Activated CD4-positive, alpha-beta T cell treated with anti-CD3 and anti-CD28 coated beads, Interleukin-2, Interleukin-4, amounts not matched to agents 100 ng/mL and 50 ng/mL, durations not matched to agents 16 hours and 8 hours (primary cell): ENCODE measurements around the gene RWDD3.

Source experiments
- DNase-seq: peaks from one replicate; pipeline ENCODE4 v3.0.0-alpha.2; 2020; ENCODE audit warnings: low spot score

The RWDD3 gene

DNA sequence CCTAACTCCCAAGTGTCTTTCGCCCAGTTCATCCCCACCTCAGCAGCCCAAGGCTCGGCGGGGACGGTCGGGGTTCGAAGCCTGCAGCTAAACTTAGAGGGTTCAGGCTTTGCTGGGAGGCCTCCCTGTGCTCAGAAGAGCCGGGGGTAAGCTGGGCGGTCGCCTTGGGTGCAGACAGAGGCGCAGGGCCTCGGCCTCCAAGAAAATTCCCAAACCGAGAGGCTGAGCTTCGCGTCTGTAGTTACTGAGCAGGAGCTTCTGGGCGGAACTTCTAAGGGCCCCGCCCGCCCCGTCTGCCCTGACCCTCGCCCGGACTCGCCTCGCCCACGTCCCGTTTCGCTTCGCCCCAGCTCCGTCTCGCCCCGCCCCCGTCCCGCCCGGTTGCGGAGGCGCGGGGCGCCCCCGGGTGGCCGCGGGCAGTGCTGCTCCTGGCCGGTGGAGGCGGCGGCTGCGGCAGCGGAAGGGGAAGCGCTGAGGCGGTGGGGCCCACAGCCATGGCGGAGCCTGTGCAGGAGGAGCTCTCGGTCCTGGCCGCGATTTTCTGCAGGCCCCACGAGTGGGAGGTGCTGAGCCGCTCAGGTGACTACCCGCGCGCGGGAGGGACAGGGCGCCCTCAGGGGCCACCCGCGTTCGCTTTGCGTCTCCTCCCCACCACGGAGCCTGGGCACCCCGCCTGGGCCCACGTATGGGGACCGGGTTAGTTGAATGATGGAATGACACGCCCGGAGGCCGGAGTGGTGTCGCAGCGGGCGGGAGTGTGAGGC, at the start of gene RWDD3:
Gene RWDD3 (plus strand): TSS at position 474 of the 764 bp plus-strand sequence. CDS start 21 bp downstream, at position 495.
- peak; percentile 91 for DNase-seq

- no peak for DNase-seq
Observed at GRCh38 chr1:95186149-95186548, 47.9 kb upstream of the RWDD3 start.

DNA sequence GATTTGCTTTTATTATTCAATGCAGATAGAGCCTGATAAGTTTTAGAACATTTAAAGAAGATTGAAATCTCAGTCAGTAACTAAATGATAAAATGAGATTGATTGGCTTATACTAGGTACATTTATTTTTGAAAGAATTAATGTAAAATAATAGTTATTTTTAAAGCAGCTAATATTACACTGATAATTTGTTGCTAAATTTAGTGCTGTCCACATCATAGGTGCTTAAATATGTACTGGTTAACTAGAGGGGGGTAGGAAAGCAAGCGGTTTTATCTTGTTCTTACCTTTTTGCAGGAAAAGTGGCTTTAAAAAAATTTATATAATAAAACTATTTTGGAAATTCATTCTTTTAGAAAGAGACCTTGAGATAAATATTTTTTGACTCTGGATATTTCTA, 40.4 kb upstream of the RWDD3 start:
- DNase-seq, result no peak

DNA sequence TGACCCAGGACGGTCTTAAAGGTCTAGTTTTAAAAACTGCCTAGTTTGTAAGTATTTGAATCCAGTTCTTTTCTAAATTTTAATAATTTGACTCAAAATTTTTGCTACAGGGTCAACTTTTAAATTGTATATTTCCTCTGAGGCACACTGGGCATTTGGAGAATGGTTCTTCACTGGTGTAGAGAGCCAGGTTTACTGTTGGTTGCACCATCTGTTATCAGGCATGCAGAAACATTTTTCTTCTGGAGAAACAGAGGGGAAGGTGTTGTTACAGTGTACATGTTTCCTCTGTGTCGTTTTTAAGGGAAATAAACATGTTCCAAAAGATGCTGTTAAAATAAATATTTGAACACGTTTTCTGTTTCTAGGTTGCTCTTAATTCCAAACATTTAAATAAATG, 39.0 kb upstream of the RWDD3 start:
- DNase-seq, result no peak

GRCh38 chr1:95196017-95196416, 38.0 kb upstream of the RWDD3 start:
- no peak for DNase-seq

DNA sequence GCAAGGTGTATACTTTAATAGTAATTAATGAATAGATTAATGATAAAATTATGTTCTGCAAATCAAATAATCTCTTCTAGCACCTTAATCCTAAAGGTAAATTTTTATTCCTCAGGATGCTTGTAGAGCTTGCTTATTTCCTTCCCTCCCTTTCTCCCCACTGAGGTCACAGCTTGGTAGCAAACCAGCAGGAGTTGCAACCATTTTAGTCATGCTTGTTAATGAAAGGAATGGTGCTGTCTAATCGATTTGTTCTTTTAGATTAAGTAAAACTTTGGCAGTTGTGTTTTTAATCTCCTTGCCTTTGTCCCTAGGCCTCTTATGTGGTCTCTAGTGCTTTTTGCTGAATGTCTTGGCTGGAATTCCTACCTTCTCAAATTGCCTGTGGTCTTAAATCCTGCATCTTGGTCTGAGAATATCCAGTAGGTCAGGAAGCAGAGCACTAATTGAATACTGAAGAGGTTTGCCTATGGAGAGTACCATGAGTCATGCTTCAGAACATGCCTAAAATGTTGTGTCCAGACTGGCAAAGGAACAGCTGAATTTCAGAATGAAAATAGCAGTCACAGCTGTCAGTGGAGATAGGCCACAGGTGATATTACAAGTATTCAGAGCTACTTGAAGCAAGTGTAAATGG, 36.3 kb upstream of the RWDD3 start:
- no peak for DNase-seq

DNA sequence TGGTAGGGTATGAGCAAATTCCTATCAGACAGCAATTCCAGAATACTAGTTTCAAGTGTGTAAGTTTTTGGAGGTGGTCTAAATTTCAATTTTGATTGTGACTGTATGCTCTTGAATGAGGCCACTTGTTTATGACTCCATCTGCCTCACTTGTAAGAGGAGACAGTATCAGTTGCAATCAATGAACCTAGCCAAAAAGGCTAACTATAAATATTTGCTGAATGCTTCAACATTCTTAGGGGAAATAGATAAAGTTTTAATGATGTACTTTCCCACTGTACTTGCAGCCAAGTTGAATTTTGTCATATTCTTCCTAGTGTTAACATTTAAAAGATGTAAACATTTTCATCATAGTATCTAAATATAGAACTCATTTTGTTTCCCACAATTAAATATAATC, 32.1 kb upstream of the RWDD3 start:
- no peak for DNase-seq

DNA sequence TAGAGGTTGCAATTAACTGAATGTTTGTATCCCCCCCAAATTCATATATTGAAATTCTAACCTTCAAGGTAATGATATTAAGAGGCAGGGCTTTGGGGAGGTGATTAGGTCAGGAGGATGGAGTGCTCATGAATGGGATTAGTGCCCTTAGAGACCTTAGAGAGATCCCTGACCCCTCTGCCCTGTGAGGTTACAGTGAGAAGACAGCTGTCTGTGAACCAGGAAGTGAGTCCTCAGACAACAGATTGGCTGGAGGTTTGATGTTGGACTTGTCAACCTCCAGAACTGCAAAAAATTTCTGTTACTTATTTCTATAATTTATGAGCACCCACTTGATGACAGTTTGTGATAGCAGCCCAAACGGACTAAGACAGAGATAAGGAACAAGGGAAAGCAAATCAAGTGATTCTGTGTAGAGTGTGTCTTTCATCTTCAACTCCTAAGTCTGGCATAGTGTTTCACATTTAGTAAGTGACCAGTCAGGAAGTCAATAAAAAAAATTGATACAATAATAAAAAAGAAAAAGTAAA, 30.0 kb upstream of the RWDD3 start:
- DNase-seq, result no peak

GRCh38 chr1:95206514-95206913, 27.5 kb upstream of the RWDD3 start:
- no peak for DNase-seq

- DNase-seq, result no peak
Observed at GRCh38 chr1:95207223-95207935, 26.6 kb upstream of the RWDD3 start.

- DNase-seq, result no peak
Observed at GRCh38 chr1:95208876-95209275, 25.1 kb upstream of the RWDD3 start.

DNA sequence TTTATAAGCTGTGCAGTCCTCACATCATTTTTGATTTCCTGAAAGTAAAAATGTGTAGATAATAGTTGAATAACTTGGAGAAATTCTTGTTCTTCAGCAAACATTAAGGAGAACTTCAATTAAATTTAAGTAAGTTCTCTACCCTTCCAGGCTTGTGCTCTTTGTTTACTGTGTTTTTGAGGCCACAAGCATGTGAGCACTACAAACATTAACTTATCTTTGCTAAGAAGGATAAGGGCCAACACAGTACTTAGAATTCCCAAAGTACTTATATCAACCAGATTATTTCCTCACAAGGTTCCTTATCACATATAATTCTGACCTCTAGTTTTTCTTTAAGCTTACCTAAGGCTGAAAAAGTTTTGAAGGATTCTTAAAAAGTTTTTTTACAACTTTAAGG, 24.7 kb upstream of the RWDD3 start:
- no peak for DNase-seq

- DNase-seq, result no peak
Observed at GRCh38 chr1:95216292-95216990, 17.6 kb upstream of the RWDD3 start.

- no peak for DNase-seq
Observed at GRCh38 chr1:95217371-95217770, 16.6 kb upstream of the RWDD3 start.

DNA sequence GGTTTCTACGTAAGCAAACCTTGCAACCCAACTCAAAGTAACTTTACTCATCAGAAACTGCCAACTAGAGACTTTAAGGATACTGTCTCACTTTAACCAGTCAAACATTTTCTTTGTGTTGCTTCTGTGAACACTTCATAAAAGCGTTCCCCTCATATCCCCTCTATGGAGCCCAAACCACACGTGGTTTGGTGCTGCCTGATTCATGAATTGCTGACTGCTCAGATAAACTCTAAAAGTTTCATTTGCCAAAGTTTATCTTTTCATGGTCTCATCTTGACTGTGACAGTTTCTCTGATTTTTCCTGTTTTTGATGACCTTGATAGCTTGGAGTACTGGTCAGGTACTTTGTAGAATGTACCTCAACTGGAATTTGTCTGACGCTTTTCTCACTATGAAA, 14.6 kb upstream of the RWDD3 start:
- DNase-seq, result no peak

DNA sequence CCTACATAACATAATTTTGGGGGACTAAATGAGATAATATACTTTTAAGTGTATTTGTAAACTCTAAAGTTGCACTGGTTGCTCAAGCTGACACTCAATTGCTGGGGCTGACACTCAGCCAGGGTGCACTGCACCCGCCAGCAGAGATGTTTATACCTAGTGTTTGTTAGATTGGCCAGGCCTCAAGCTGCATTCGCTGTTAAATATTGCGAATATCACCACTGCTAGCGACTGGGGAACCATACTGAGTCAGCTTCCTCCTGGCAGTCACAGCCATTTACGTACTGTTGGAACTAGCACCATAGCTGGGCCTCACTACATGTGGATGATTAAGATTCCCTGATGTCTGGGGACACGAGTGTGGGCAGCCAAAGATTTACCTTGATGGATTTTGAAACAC, 12.7 kb upstream of the RWDD3 start:
- no peak for DNase-seq

DNA sequence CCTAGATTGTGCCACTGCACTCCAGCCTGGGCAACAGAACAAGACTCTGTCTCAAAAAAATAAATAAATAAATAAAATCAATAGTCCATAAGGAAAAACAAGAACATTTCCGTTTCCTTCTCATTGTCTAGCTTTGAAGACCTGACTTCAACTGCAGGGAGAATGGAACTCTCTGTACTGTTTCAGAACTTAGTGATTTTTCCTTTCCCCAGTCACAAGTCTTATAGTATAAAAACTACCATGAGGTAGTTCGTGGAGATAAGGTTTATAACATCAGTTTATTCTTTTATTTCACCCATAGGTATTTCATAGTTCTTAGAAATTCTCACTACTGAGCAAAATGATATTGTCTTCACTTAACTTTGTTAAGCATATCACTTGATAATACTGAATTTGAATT, 11.4 kb upstream of the RWDD3 start:
- no peak for DNase-seq

DNA sequence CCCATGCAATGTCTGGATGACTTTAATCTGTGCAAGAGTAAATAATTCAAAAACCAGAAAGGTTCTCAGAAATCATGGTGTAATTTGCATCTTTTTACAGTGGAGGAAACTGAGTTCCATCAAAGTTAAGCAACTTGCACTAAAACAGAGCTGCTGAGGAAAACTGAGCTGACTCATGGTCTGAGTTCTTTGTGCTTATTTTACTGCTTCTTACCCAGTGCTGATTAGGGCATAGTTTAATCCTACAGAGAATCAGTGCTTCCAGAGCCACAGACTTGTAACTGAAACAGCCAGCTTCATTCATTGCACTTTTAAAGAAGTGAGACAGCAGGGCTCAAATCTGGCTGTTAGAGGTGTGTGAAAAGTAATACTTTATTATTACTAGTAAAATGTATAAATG, 10.9 kb upstream of the RWDD3 start:
- no peak for DNase-seq

DNA sequence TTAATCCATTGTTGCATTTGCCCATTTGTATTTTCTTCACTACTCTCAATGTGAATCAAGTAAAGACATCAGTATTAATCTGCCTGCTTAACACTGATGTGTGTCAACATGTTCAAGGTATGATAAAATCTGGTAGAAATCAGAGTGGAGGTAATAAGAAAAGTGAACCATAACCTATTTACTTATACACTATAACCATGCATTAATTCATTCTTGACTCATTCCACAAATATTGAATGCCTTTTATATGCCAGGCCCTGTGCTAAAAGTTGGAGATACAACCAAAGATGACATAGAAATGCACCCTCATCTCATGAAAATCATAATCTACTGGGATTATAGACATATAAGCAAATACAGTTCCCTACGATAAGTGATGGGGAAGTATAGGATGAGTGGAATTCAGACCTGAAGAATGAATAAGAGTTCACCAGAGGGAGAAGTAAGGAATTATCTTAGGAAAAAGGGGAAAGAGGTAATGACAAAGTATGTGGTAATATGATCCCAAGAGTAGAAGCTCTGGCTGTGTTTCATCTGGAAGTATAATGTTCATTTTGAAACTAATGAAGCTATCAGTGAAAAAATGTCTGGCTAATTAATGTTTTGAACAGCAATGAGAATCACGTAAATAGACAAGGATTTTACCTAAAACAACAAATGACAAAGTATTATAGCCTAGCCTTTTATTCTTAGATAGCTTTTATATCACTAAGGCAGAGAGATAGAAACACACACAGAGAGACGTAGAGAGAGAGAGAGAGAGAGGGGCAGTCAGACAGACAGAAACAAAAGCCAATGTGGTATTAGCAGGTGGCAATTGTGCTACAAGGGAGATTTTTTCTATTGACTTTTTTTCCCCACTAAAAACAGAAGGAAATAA, 7.0 kb upstream of the RWDD3 start:
- no peak for DNase-seq

DNA sequence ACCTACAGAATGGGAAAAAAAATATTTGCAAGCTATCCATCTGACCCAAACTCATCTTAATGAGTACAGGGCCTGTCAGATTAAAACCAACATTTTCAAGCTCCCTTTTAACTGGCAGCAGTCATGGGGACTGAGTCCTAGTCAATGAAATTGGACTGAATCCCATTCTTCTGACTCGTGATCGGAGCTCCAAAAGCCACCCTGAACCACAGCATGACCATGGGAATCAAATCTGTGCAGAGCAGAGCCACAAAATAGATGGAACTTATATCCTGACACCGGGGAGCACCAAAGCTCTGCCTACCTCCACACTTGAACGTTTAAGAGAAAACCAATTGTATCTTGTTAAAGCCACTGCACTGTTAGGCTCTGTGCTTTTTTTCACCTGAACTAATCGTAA, 5.0 kb upstream of the RWDD3 start:
- DNase-seq, result no peak

DNA sequence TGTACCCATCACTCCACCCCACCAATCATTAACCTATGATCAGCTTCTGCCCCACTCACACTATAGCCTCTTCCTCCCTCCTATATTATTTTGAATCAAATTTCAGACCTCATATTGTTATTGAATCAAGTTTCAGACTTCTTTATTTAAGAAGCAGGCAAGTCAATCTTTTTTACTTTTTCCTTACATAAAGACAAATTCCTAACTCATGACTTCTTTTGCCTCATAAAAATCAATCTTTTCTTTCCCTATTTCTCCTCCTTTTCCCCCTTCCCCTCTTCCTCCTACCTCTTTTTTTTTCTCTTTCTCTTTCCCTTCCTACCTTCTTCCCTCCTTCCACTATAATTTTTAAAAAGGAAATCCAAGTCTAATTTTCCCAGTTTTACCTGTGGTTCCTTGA, 4.3 kb upstream of the RWDD3 start:
- DNase-seq, result no peak
